Activated T-cell treated with anti-CD3 and anti-CD28 coated beads, Interleukin-2, amount 50 U/mL, for 24 hours (primary cell): ENCODE measurements around the gene NEUROD4.
A peak's percentile ranks its signal among the peaks of the same experiment; 100 is the strongest.

Source experiments
- DNase-seq: peaks from one replicate; pipeline ENCODE4 v3.0.0-alpha.2; 2020
- H3K27ac Mint-ChIP-seq: 2 replicates; pipeline ENCODE4 v1.8.0; 2020; ENCODE audit warnings: mild to moderate bottlenecking, mixed read lengths
- H3K27me3 Mint-ChIP-seq: 2 replicates; pipeline ENCODE4 v1.8.0; 2020; ENCODE audit warnings: mixed read lengths
- H3K36me3 Mint-ChIP-seq: 2 replicates; pipeline ENCODE4 v1.8.0; 2020; ENCODE audit warnings: low read depth, mixed read lengths
- H3K4me1 Mint-ChIP-seq: 2 replicates; pipeline ENCODE4 v1.8.0; 2020; ENCODE audit warnings: low read depth, mixed read lengths
- H3K4me3 Mint-ChIP-seq: 2 replicates; pipeline ENCODE4 v1.8.0; 2020; ENCODE audit warnings: mild to moderate bottlenecking, moderate library complexity, mixed read lengths
- H3K9me3 Mint-ChIP-seq: 2 replicates; pipeline ENCODE4 v1.8.0; 2020; ENCODE audit warnings: mixed read lengths

NEUROD4 gene

GRCh38 chr12:54988402-54989054, 31.2 kb upstream of the NEUROD4 start:
- H3K9me3 Mint-ChIP-seq: no peaks in the 10 kb centered on the region
- peaks cover 83% of the 10 kb centered on the region for H3K4me1 Mint-ChIP-seq
- H3K27me3 Mint-ChIP-seq: no peaks in the 10 kb centered on the region
- H3K36me3 Mint-ChIP-seq: peaks cover 13% of the 10 kb centered on the region
- no peak for DNase-seq
- H3K4me3 Mint-ChIP-seq: no peak overlapping the region
- peak overlapping the region; percentile 54 for H3K27ac Mint-ChIP-seq

DNA sequence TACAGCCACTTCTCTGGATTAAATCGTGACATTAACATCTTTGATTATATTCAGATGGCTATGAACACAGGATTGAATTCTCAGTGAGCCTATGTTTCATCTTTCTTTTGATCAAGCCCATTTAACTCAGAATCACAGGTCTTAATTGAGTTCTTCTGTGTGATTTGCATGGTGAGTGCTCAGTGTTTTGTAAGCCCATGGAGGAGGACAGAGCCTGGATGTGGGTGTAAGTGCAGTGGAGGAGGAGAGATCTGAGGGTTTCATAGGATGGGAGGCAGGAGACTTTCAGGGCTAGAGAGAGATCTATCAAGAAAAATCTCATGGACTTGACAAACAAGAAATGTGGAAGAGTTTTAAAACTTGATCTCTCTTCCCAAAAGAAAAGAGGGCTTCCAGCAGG, 29.9 kb upstream of the NEUROD4 start:
- peak overlapping the region; percentile 96 for H3K27ac Mint-ChIP-seq
- H3K4me1 Mint-ChIP-seq: peaks cover 74% of the 10 kb centered on the region
- H3K36me3 Mint-ChIP-seq: peaks cover 1% of the 10 kb centered on the region
- no peaks in the 10 kb centered on the region for H3K27me3 Mint-ChIP-seq
- H3K9me3 Mint-ChIP-seq: no peaks in the 10 kb centered on the region
- no peak for DNase-seq
- peak overlapping the region; percentile 77 for H3K4me3 Mint-ChIP-seq

DNA sequence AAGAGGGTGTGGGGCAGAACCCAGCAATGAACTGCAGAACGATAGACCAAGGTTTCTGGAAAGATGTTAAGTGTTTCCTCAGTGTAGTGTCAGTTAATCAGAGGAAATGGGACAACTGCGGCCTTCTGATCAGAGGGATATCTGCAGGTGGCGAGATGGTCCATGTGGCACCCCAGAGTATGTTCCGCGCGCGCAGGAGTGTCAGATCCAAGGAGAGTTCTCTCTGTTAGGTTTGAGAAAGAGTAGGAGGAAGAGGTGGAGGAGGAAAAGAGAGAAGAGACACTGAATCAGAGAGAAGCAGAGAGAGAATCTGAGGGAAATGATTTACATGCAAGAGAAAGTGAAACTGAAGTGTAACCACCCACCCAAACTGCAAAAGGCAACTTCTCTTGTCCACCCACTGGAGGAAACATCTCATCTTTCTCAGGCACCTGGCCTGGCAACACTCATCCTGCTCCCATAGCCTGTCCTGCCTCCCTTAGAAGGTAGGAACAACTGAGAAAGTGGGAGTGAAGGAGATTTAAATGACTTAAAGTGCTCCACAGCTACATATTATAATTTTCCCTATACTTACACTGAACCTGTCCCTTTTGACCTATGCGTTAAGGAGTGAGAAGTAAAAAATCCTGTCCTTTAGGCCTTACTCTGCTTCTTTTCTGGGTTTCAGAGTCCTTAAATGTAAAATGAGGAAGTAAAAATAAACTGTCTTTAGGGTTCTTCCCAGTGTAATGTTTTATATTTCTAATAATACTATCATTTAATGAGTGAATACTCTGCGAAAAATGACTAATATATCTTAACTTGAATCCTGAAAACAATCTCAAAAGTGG, 28.4 kb upstream of the NEUROD4 start:
- peak overlapping the region; percentile 77 for H3K4me3 Mint-ChIP-seq
- peak; percentile 66 for DNase-seq
- H3K9me3 Mint-ChIP-seq: no peaks in the 10 kb centered on the region
- H3K27me3 Mint-ChIP-seq: no peaks in the 10 kb centered on the region
- peak overlapping the region; percentile 96 for H3K27ac Mint-ChIP-seq
- no peaks in the 10 kb centered on the region for H3K36me3 Mint-ChIP-seq
- H3K4me1 Mint-ChIP-seq: peaks cover 60% of the 10 kb centered on the region

GRCh38 chr12:54991991-54992375, 27.8 kb upstream of the NEUROD4 start:
- Mint-ChIP-seq H3K4me1 (peaks cover 55% of the 10 kb centered on the region), H3K36me3 (no peaks in the 10 kb centered on the region), H3K9me3 (no peaks in the 10 kb centered on the region), H3K27me3 (no peaks in the 10 kb centered on the region), H3K4me3 (peak overlapping the region; percentile 77), H3K27ac (peak overlapping the region; percentile 96)
- DNase-seq: no peak

DNA sequence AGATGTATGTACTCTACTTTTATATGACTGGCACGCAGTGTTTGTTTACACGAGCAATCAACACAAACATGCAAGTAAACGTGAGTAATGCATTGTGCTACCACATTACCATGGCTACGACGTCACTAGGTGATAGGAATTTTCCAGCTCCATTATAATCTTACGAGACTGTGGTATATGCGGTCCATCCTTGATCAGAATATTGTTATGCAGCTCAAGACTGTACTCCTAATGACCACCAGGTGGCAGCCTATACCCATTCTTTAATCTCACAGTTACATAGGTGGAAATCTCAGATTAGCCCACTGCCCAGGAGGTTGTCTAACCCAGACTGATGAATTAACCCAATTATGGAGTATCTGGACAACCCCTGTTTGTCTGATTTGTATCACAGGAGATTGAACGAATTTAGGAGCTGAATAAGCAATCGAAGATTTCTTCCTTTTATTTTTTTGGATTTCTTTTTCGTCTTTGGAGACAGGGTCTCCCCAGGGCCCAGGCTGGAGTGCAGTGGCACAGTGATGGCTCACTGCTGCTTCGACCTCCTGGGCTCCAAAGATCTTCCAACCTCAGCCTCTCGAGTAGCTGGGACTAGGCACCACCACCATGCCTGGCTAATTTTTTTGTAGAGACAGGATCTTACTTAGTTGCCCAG, 26.5 kb upstream of the NEUROD4 start:
- peaks cover 46% of the 10 kb centered on the region for H3K4me1 Mint-ChIP-seq
- no peaks in the 10 kb centered on the region for H3K27me3 Mint-ChIP-seq
- H3K36me3 Mint-ChIP-seq: no peaks in the 10 kb centered on the region
- DNase-seq: no peak
- H3K9me3 Mint-ChIP-seq: no peaks in the 10 kb centered on the region
- no peak overlapping the region for H3K27ac Mint-ChIP-seq
- no peak overlapping the region for H3K4me3 Mint-ChIP-seq

GRCh38 chr12:54996205-54996604, 23.6 kb upstream of the NEUROD4 start:
- peaks cover 20% of the 10 kb centered on the region for H3K4me1 Mint-ChIP-seq
- no peaks in the 10 kb centered on the region for H3K36me3 Mint-ChIP-seq
- H3K9me3 Mint-ChIP-seq: no peaks in the 10 kb centered on the region
- no peak overlapping the region for H3K27ac Mint-ChIP-seq
- DNase-seq: no peak
- no peak overlapping the region for H3K4me3 Mint-ChIP-seq
- no peaks in the 10 kb centered on the region for H3K27me3 Mint-ChIP-seq

DNA sequence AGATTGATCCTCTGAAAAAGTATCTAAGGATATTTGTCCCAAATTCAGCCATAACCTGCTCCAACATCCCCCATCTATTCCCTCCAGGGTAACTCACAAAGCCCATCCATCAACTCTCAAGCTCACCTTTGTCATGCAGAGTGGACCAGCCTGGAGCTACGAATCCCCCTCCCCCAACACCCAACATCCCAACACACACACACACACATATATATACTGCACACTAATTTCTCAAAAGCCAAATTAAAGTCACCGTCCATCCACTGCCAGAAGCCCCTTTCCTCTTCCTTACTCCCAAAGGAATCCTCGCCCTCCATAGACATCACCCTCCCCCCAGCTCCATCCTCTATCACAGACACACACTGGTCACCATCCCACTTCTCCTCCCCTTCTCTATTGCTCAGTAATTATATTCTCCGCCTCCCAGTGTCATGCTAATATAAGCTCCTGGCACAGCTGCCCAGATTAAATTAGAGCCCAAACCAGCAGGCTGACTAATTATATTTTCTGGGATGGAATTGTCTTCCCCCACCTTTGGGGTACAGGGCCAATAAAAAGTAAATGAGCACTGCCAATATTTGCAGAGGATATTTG, 21.7 kb upstream of the NEUROD4 start:
- peaks cover 14% of the 10 kb centered on the region for H3K4me1 Mint-ChIP-seq
- no peak overlapping the region for H3K27ac Mint-ChIP-seq
- no peaks in the 10 kb centered on the region for H3K27me3 Mint-ChIP-seq

GRCh38 chr12:54998958-54999510, 20.7 kb upstream of the NEUROD4 start:
- no peak for DNase-seq
- Mint-ChIP-seq H3K9me3 (no peaks in the 10 kb centered on the region), H3K36me3 (no peaks in the 10 kb centered on the region), H3K27ac (no peak overlapping the region), H3K27me3 (no peaks in the 10 kb centered on the region), H3K4me3 (no peak overlapping the region), H3K4me1 (peaks cover 11% of the 10 kb centered on the region)

More for the DNA sequence above, 21.7 kb upstream of the NEUROD4 start:
- no peak for DNase-seq
- H3K36me3 Mint-ChIP-seq: no peaks in the 10 kb centered on the region
- no peak overlapping the region for H3K4me3 Mint-ChIP-seq
- no peaks in the 10 kb centered on the region for H3K9me3 Mint-ChIP-seq

- Mint-ChIP-seq H3K9me3 (no peaks in the 10 kb centered on the region), H3K27me3 (no peaks in the 10 kb centered on the region)
Measured at GRCh38 chr12:55001198-55001868, 18.4 kb upstream of the NEUROD4 start.

DNA sequence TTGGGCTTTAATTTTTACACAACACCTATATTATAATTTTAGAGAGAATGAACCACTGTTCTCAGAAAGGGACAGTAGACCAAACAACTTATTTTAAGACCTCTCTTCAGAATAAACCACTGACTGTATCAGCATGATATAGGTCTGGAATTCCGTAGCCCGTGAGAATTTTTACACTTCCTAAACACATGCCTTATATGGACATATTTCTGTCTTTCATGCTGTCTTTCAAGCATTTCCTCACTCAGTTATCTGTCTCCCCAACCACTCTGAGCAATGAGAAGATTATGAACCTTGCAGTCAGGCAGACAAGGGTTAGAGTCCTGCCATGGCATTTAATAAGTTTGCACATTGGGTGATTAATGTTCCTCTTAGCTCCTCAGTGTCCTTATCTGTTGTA, 17.4 kb upstream of the NEUROD4 start:
- DNase-seq: no peak
- Mint-ChIP-seq H3K9me3 (peaks cover 2% of the 10 kb centered on the region), H3K27ac (no peak overlapping the region), H3K4me3 (no peak overlapping the region), H3K36me3 (peaks cover 2% of the 10 kb centered on the region), H3K27me3 (no peaks in the 10 kb centered on the region), H3K4me1 (peaks cover 12% of the 10 kb centered on the region)

More at GRCh38 chr12:55001198-55001868, 18.4 kb upstream of the NEUROD4 start:
- Mint-ChIP-seq H3K36me3 (no peaks in the 10 kb centered on the region), H3K4me1 (peaks cover 11% of the 10 kb centered on the region), H3K4me3 (no peak overlapping the region), H3K27ac (no peak overlapping the region)
- no peak for DNase-seq

DNA sequence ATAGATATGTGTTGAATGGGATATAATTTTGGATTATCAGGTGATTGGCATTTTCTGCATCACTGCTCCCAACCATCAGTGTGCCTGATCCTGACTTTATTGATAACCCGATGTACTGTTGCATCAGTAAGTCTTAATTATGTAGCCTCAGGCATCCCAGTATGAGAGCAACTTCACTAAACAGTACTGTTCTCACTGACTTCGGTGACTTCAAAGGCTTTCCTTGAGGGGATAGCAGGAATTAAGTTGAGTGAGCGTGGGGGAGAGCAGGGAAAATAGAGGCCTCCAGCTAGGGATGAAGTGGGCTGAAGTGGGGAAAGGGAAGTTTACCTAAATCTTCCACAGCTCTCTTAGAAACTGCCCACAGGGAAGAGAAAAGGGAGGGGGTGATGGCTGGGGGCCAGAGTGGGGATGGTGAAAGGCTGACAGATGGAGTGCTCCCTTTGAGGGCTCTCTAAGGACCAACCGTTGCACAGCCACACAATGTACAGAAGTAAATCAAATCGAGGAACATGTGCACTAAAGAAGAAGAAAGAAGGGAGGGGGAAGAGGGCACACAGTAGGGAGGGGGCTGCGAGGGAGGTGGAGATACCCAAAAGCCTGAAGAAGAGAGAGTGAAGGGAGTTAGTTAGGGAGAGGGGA, 10.7 kb upstream of the NEUROD4 start:
- Mint-ChIP-seq H3K9me3 (peaks cover 11% of the 10 kb centered on the region), H3K4me3 (no peak overlapping the region), H3K27ac (no peak overlapping the region), H3K27me3 (peaks cover 14% of the 10 kb centered on the region), H3K36me3 (peaks cover 2% of the 10 kb centered on the region), H3K4me1 (peaks cover 1% of the 10 kb centered on the region)
- DNase-seq: no peak

- Mint-ChIP-seq H3K4me3 (no peak overlapping the region), H3K27me3 (peaks cover 41% of the 10 kb centered on the region), H3K36me3 (no peaks in the 10 kb centered on the region), H3K27ac (no peak overlapping the region), H3K9me3 (peaks cover 5% of the 10 kb centered on the region), H3K4me1 (peaks cover 5% of the 10 kb centered on the region)
- no peak for DNase-seq
Measured at GRCh38 chr12:55017416-55017925, 2.3 kb upstream of the NEUROD4 start.

- Mint-ChIP-seq H3K27ac (no peak overlapping the region), H3K4me1 (peaks cover 4% of the 10 kb centered on the region), H3K36me3 (no peaks in the 10 kb centered on the region), H3K27me3 (peaks cover 39% of the 10 kb centered on the region), H3K4me3 (no peak overlapping the region), H3K9me3 (no peaks in the 10 kb centered on the region)
- no peak for DNase-seq
Measured at GRCh38 chr12:55024575-55024974, 4.8 kb downstream of the NEUROD4 start.
